Subcutaneous adipose tissue (tissue), 4 donors: ENCODE data around the gene WDR45B. TPM values are rescaled to one million over a fixed set of nuclear protein-coding genes. Genes with fewer than 3 reads are reported as not detected.

ENCODE experiments used
- total RNA-seq, 4 donors: library from RNA; depleted of rRNA; stranded (reverse); fragments of >200 nt; gene quantifications; one replicate each; pipeline ENCODE4 v1.1.0, GENCODE V29; 2016
- TF ChIP-seq, protein P1 (sequence below): fragments of 450-650 bp; IDR thresholded peaks from one replicate; pipeline ENCODE4 v1.5.1; 2016; ENCODE audit warnings: low read depth, mild to moderate bottlenecking, control low read depth, antibody characterized with exemption, moderate library complexity

The WDR45B gene
- total RNA-seq, 4 donors from 2014 or later: 60.6 to 74.8 (median 63.1) TPM

- TF ChIP-seq, protein P1, sequence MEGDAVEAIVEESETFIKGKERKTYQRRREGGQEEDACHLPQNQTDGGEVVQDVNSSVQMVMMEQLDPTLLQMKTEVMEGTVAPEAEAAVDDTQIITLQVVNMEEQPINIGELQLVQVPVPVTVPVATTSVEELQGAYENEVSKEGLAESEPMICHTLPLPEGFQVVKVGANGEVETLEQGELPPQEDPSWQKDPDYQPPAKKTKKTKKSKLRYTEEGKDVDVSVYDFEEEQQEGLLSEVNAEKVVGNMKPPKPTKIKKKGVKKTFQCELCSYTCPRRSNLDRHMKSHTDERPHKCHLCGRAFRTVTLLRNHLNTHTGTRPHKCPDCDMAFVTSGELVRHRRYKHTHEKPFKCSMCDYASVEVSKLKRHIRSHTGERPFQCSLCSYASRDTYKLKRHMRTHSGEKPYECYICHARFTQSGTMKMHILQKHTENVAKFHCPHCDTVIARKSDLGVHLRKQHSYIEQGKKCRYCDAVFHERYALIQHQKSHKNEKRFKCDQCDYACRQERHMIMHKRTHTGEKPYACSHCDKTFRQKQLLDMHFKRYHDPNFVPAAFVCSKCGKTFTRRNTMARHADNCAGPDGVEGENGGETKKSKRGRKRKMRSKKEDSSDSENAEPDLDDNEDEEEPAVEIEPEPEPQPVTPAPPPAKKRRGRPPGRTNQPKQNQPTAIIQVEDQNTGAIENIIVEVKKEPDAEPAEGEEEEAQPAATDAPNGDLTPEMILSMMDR: no peak
Observed at GRCh38 chr17:82675476-82676245, 27.4 kb upstream of the WDR45B start.

DNA sequence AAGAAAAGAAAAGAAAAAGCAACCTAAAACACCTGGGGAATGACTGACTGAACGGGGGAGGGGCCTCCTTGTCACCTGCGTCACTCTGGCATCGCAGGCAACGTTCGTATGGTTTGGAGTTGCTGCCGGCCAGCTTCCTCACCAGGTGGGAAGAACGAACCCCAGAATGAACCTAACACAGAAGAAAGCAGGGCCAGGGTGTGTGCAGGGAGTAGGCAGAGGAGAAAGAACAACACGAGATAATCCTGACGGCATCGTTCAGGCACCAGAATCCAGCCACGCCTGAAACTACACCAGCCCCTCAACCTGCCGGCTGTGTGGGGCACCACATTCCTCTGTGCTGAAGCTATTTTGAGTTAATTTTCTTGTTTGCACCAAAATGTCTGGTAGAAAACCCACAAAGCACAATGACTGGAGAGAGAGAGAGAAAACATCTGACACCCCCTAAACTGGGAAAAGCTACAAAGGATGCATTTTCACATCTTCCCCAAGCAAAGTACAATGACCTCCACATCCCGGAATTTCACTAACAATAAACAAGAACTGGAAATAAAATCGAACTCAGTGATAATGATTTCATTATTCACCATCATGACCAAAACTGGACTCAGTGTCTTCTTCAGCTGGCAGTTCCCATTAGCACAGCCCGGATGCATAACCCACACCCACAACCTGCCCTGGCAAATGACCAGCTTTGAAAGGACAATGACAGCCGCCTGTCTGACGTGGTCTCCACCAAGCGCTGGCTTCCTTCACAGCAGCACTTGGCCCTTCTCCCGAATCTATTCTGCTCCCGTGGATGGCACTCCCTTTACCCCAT, 26.6 kb upstream of the WDR45B start:
- TF ChIP-seq, protein P1: no peak

DNA sequence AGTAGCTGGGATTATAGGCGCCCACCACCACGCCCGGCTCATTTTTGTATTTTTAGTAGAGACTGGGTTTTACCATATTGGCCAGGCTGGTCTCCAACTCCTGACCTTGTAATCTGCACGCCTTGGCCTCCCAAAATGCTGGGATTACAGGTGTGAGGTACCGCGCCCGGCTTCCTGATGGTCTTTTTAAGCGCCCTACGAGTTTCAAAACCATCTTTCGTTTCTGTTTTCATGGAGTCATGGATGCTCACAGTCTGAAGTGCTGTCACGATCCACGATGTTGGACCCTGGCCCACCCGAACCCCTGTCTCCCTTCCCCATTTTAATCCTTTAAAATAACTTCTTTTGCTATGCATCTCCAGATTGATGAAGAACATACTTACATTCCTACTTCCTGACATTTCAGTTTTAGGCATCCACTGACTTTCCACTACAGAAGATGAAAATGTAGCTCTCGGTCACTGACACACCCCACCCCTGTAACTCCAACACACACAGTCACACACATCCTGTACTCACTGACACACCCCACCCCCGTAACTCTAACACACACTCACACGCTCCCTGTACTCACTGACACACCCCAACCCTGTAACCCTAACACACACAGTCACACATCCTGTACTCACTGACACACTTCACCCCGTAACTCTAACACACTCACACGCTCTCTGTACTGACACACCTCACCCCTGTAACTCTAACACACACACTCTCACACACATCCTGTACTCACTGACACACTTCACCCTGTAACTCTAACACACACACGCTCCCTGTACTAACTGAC, 22.6 kb upstream of the WDR45B start:
- TF ChIP-seq, protein P1: no peak

- TF ChIP-seq, protein P1: no peak
Observed at GRCh38 chr17:82668631-82669099, 20.4 kb upstream of the WDR45B start.

GRCh38 chr17:82668024-82668630, 19.9 kb upstream of the WDR45B start:
- TF ChIP-seq, protein P1: no peak

DNA sequence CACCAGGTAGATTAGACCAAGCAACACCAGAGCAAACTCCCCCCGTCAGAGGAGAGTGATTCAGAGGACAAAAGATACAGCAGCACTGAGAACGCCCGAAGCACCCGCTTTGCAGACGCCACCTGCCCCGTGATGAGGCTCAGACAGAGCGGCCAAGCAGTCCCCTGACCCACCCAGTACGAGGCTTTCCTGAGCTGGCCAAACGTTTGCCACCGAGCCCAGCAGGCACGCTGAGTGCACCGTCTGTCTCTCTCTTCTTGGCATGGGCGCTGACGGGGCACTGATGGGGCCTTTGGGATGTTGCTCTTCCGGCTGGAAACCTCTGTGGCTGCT, 19.4 kb upstream of the WDR45B start:
- TF ChIP-seq, protein P1: no peak
